Measurements from ENCODE around the gene IQGAP2. TPM values are rescaled to one million over a fixed set of nuclear protein-coding genes. Genes with fewer than 3 reads are reported as not detected.
"Not testable (repeated sequence)": the region's sequence is repeated elsewhere in the genome, so short reads cannot be mapped to it uniquely, and the experiment has no call there.

The IQGAP2 gene
- total RNA-seq, 1 donor from 2014 or later = 0.16 TPM

GRCh38 chr5:76642390-76643040, 239.4 kb downstream of the IQGAP2 start:
- DNase-seq (ENCODE audit: low read depth) = peak; percentile 3

- no peak for DNase-seq (ENCODE audit: low read depth)
Observed at GRCh38 chr5:76643371-76643770, 240.3 kb downstream of the IQGAP2 start.

GRCh38 chr5:76649140-76649539, 246.1 kb downstream of the IQGAP2 start:
- no peak for DNase-seq (ENCODE audit: low read depth)

- no peak for DNase-seq (ENCODE audit: low read depth)
Observed at GRCh38 chr5:76652809-76653414, 249.8 kb downstream of the IQGAP2 start.

- DNase-seq (ENCODE audit: low read depth) = no peak
Observed at GRCh38 chr5:76657091-76657490, 254.0 kb downstream of the IQGAP2 start.

- DNase-seq (ENCODE audit: low read depth) = no peak
Observed at GRCh38 chr5:76657683-76658311, 254.7 kb downstream of the IQGAP2 start.

- no peak for DNase-seq (ENCODE audit: low read depth)
Observed at GRCh38 chr5:76660360-76660759, 257.3 kb downstream of the IQGAP2 start.

GRCh38 chr5:76662521-76662920, 259.4 kb downstream of the IQGAP2 start:
- no peak for DNase-seq (ENCODE audit: low read depth)

- no peak for DNase-seq (ENCODE audit: low read depth)
Observed at GRCh38 chr5:76663573-76663972, 260.5 kb downstream of the IQGAP2 start.

GRCh38 chr5:76664079-76664478, 261.0 kb downstream of the IQGAP2 start:
- DNase-seq (ENCODE audit: low read depth) = no peak

GRCh38 chr5:76667495-76667894, 264.4 kb downstream of the IQGAP2 start:
- DNase-seq (ENCODE audit: low read depth) = no peak

GRCh38 chr5:76669245-76669644, 266.2 kb downstream of the IQGAP2 start:
- no peak for DNase-seq (ENCODE audit: low read depth)

GRCh38 chr5:76670508-76670907, 267.4 kb downstream of the IQGAP2 start:
- DNase-seq (ENCODE audit: low read depth) = no peak

- no peak for DNase-seq (ENCODE audit: low read depth)
Observed at GRCh38 chr5:76672242-76672641, 269.2 kb downstream of the IQGAP2 start.

GRCh38 chr5:76673125-76673524, 270.0 kb downstream of the IQGAP2 start:
- DNase-seq (ENCODE audit: low read depth) = no peak

- DNase-seq (ENCODE audit: low read depth) = no peak
Observed at GRCh38 chr5:76674330-76675066, 271.4 kb downstream of the IQGAP2 start.

- no peak for DNase-seq (ENCODE audit: low read depth)
Observed at GRCh38 chr5:76675364-76675763, 272.3 kb downstream of the IQGAP2 start.

GRCh38 chr5:76677849-76678472, 274.9 kb downstream of the IQGAP2 start:
- no peak for DNase-seq (ENCODE audit: low read depth)

- DNase-seq (ENCODE audit: low read depth) = no peak
Observed at GRCh38 chr5:76679231-76679630, 276.1 kb downstream of the IQGAP2 start.

- DNase-seq (ENCODE audit: low read depth) = not testable (repeated sequence)
Observed at GRCh38 chr5:76680826-76681225, 277.7 kb downstream of the IQGAP2 start.

GRCh38 chr5:76681287-76681686, 278.2 kb downstream of the IQGAP2 start:
- no peak for DNase-seq (ENCODE audit: low read depth)

- no peak for DNase-seq (ENCODE audit: low read depth)
Observed at GRCh38 chr5:76682387-76682786, 279.3 kb downstream of the IQGAP2 start.
